Neural cell (in vitro differentiated cells): ENCODE results near the gene NCK2. TPM values are rescaled to one million over a fixed set of nuclear protein-coding genes. Genes with fewer than 3 reads are reported as not detected.

Source experiments
- H2AFZ ChIP-seq: fragments of 200-600, 300-800 bp; sonication (generic), shearing (Covaris generic); 2 replicates; pipeline ENCODE4 v1.6.0; 2014; ENCODE audit warnings: low read depth, mild to moderate bottlenecking, antibody characterized with exemption, low read length, moderate library complexity
- H3F3A ChIP-seq: fragments of 200-600 bp; shearing (Covaris generic); 2 replicates; pipeline ENCODE4 v1.6.1; 2016; ENCODE audit warnings: mild to moderate bottlenecking, moderate library complexity, mixed read lengths, antibody characterized with exemption, low read length; ENCODE audit not compliant: insufficient read depth, poor library complexity, severe bottlenecking
- H3K27ac ChIP-seq: fragments of 200-600, 300-800 bp; sonication (generic), shearing (Covaris generic); 2 replicates; pipeline ENCODE4 v1.5.1; 2014; ENCODE audit warnings: mild to moderate bottlenecking, low read length, moderate library complexity
- H3K27me3 ChIP-seq: fragments of 300-800, 200-600 bp; sonication (generic), shearing (Covaris generic); 2 replicates; pipeline ENCODE4 v1.6.0; 2014; ENCODE audit warnings: mild to moderate bottlenecking, low read depth, low read length, moderate library complexity; ENCODE audit not compliant: insufficient read depth
- H3K36me3 ChIP-seq: fragments of 300-800, 200-600 bp; sonication (generic), shearing (Covaris generic); 2 replicates; pipeline ENCODE4 v1.5.1; 2014; ENCODE audit warnings: mild to moderate bottlenecking, antibody characterized with exemption, low read length, moderate library complexity; ENCODE audit not compliant: insufficient read depth
- H3K4me2 ChIP-seq: fragments of 300-800, 200-600 bp; sonication (generic), shearing (Covaris generic); 2 replicates; pipeline ENCODE4 v1.6.0; 2014; ENCODE audit warnings: mild to moderate bottlenecking, low read length
- H3K4me3 ChIP-seq: fragments of 300-800, 200-600 bp; sonication (generic), shearing (Covaris generic); 2 replicates; pipeline ENCODE4 v1.5.1; 2014; ENCODE audit warnings: mild to moderate bottlenecking, low read length, moderate library complexity
- H3K79me2 ChIP-seq: fragments of 200-600 bp; shearing (Covaris generic); replicated peaks from 2 replicates; pipeline ENCODE4 v1.6.0; 2014; ENCODE audit warnings: mild to moderate bottlenecking, low read length, moderate library complexity; ENCODE audit not compliant: insufficient read depth
- H3K9ac ChIP-seq: fragments of 300-800, 200-600 bp; sonication (generic), shearing (Covaris generic); 2 replicates; pipeline ENCODE4 v1.6.1; 2016; ENCODE audit warnings: mild to moderate bottlenecking, low read length, mixed read lengths
- H3K9me2 ChIP-seq: fragments of 200-600 bp; shearing (Covaris generic); 2 replicates; pipeline ENCODE4 v1.6.1; 2016; ENCODE audit warnings: mild to moderate bottlenecking, low read length, mixed read lengths; ENCODE audit not compliant: insufficient read depth
- H3K9me3 ChIP-seq: fragments of 200-600, 300-800 bp; sonication (generic), shearing (Covaris generic); 2 replicates; pipeline ENCODE4 v1.6.1; 2016; ENCODE audit warnings: mild to moderate bottlenecking, mixed run types, low read length, moderate library complexity, mixed read lengths
- H4K20me1 ChIP-seq: fragments of 200-600 bp; shearing (Covaris generic); 2 replicates; pipeline ENCODE4 v1.6.1; 2016; ENCODE audit warnings: mild to moderate bottlenecking, mixed run types; ENCODE audit not compliant: insufficient read depth
- EZH2 ChIP-seq: fragments of 200-600, 300-800 bp; shearing (Covaris generic), sonication (generic); IDR thresholded peaks from 2 replicates; pipeline ENCODE4 v1.6.1; 2014; ENCODE audit warnings: antibody characterized with exemption, low read length, borderline replicate concordance, mild to moderate bottlenecking; ENCODE audit not compliant: insufficient read depth, poor library complexity, severe bottlenecking
- MXI1 ChIP-seq: fragments of 450-650 bp; conservative IDR thresholded peaks from 2 replicates; pipeline ENCODE4 v1.6.1; 2014; ENCODE audit warnings: antibody characterized with exemption, mild to moderate bottlenecking; ENCODE audit not compliant: poor library complexity, severe bottlenecking
- POLR2AphosphoS5 ChIP-seq: IDR thresholded peaks from 2 replicates; pipeline ENCODE4 v1.6.1; 2012
- RAD21 ChIP-seq: fragments of 450-650 bp; conservative IDR thresholded peaks from 2 replicates; pipeline ENCODE4 v1.6.1; 2014; ENCODE audit warnings: antibody characterized with exemption, mild to moderate bottlenecking, moderate library complexity
- SMC3 ChIP-seq: fragments of 450-650 bp; conservative IDR thresholded peaks from 2 replicates; pipeline ENCODE4 v1.6.1; 2014; ENCODE audit warnings: antibody characterized with exemption, mild to moderate bottlenecking, moderate library complexity; ENCODE audit not compliant: poor library complexity
- polyA plus RNA-seq: library from polyadenylated mRNA; depleted of rRNA; stranded (reverse); fragments of >200 nt; gene quantifications from 2 replicates; pipeline ENCODE4 v1.2.3, GENCODE V29; 2014
- TF ChIP-seq, protein P1 (sequence below): fragments of 450-650 bp; IDR thresholded peaks from 2 replicates; pipeline ENCODE4 v1.5.1; 2014; ENCODE audit warnings: antibody characterized with exemption, mild to moderate bottlenecking, moderate library complexity; ENCODE audit not compliant: poor library complexity, severe bottlenecking
- TF ChIP-seq, protein P2 (sequence below): IDR thresholded peaks from 2 replicates; pipeline ENCODE4 v1.6.1; 2012; ENCODE audit warnings: borderline replicate concordance

The NCK2 gene
- polyA plus RNA-seq, 1 donor from 2014 or later: 49.4 TPM

DNA sequence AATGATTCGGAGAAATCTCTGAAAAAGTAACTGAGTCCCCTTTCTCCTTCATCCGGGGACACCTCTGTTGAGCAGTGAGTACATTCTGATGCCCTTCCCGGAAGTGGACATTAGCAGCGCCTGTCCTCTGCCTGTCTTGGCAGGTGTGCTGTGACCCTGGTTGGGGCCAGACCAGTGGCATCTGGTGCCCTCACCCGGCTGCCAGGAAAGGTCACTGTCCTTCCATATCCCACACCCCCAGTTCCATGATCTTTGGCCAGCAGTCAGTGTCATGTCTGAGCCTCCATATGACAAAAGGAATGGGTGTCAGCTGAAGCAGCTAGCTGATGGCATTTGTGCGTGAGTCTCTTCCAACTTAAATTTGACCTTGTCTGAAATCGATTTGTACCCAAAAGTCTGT lies 128.1 kb downstream of the NCK2 start:
- no peaks in the 10 kb centered on the region for H3K27me3 ChIP-seq
- H3K79me2 ChIP-seq: no peaks in the 10 kb centered on the region
- no peaks in the 10 kb centered on the region for H4K20me1 ChIP-seq
- no peak overlapping the region for H2AFZ ChIP-seq
- no peaks in the 10 kb centered on the region for H3K9me2 ChIP-seq
- no peaks in the 10 kb centered on the region for H3K36me3 ChIP-seq
- H3K27ac ChIP-seq: no peak overlapping the region
- H3K9ac ChIP-seq: no peak overlapping the region
- no peak overlapping the region for H3K4me2 ChIP-seq
- TF ChIP-seq, protein P1, sequence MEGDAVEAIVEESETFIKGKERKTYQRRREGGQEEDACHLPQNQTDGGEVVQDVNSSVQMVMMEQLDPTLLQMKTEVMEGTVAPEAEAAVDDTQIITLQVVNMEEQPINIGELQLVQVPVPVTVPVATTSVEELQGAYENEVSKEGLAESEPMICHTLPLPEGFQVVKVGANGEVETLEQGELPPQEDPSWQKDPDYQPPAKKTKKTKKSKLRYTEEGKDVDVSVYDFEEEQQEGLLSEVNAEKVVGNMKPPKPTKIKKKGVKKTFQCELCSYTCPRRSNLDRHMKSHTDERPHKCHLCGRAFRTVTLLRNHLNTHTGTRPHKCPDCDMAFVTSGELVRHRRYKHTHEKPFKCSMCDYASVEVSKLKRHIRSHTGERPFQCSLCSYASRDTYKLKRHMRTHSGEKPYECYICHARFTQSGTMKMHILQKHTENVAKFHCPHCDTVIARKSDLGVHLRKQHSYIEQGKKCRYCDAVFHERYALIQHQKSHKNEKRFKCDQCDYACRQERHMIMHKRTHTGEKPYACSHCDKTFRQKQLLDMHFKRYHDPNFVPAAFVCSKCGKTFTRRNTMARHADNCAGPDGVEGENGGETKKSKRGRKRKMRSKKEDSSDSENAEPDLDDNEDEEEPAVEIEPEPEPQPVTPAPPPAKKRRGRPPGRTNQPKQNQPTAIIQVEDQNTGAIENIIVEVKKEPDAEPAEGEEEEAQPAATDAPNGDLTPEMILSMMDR: no peak
- TF ChIP-seq, protein P2, sequence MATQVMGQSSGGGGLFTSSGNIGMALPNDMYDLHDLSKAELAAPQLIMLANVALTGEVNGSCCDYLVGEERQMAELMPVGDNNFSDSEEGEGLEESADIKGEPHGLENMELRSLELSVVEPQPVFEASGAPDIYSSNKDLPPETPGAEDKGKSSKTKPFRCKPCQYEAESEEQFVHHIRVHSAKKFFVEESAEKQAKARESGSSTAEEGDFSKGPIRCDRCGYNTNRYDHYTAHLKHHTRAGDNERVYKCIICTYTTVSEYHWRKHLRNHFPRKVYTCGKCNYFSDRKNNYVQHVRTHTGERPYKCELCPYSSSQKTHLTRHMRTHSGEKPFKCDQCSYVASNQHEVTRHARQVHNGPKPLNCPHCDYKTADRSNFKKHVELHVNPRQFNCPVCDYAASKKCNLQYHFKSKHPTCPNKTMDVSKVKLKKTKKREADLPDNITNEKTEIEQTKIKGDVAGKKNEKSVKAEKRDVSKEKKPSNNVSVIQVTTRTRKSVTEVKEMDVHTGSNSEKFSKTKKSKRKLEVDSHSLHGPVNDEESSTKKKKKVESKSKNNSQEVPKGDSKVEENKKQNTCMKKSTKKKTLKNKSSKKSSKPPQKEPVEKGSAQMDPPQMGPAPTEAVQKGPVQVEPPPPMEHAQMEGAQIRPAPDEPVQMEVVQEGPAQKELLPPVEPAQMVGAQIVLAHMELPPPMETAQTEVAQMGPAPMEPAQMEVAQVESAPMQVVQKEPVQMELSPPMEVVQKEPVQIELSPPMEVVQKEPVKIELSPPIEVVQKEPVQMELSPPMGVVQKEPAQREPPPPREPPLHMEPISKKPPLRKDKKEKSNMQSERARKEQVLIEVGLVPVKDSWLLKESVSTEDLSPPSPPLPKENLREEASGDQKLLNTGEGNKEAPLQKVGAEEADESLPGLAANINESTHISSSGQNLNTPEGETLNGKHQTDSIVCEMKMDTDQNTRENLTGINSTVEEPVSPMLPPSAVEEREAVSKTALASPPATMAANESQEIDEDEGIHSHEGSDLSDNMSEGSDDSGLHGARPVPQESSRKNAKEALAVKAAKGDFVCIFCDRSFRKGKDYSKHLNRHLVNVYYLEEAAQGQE: no peak
- TF ChIP-seq EZH2 (no peak), SMC3 (no peak), RAD21 (no peak)
- no peaks in the 10 kb centered on the region for H3F3A ChIP-seq
- H3K9me3 ChIP-seq: no peaks in the 10 kb centered on the region
- no peak overlapping the region for H3K4me3 ChIP-seq

DNA sequence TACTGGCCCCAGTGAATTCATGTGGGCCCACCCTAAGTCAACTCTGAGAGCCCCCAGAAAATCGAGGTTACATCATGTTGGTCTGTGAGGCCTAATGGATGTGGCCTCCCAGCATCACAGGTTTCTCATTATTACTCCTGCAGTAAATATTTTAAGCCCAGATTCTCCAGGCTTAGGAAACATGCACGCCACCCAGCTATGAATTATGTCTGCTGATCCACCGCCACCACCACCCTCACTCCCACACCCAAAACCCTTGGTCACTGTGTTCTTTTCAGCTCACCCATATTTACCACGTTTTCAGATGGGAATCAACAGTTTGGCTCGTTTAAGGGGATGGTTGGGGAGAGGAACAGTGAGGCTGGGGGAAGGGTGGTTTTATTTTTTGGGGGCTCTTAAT lies 128.6 kb downstream of the NCK2 start:
- TF ChIP-seq, protein P1: no peak
- TF ChIP-seq EZH2 (no peak), RAD21 (no peak), SMC3 (no peak), MXI1 (no peak), POLR2AphosphoS5 (no peak)
- TF ChIP-seq, protein P2: no peak
- Histone ChIP-seq H3K27me3 (no peaks in the 10 kb centered on the region), H2AFZ (no peak overlapping the region), H3K9me3 (no peaks in the 10 kb centered on the region), H3K9ac (no peak overlapping the region), H3K36me3 (no peaks in the 10 kb centered on the region), H3K79me2 (no peaks in the 10 kb centered on the region), H3K4me3 (no peak overlapping the region), H3K9me2 (no peaks in the 10 kb centered on the region), H4K20me1 (no peaks in the 10 kb centered on the region), H3K4me2 (no peak overlapping the region), H3F3A (no peaks in the 10 kb centered on the region), H3K27ac (no peak overlapping the region)
